ENCODE results near the gene TMC8. TPM values are rescaled to one million over a fixed set of nuclear protein-coding genes. Genes with fewer than 3 reads are reported as not detected.

The TMC8 gene
- total and polyA plus RNA-seq, 2 donors (not counting 3 experiments of a cell fraction or from before 2014, with no cell fraction given): 0.07 to 1.3 TPM

GRCh38 chr17:78107976-78108725, 22.4 kb upstream of the TMC8 start:
- no peak for TF ChIP-seq POLR2A (IDR thresholded peaks at IDR 0.05; ENCODE audit: low read depth, low read length)
- TF ChIP-seq, protein P1, sequence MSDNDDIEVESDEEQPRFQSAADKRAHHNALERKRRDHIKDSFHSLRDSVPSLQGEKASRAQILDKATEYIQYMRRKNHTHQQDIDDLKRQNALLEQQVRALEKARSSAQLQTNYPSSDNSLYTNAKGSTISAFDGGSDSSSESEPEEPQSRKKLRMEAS (IDR thresholded peaks at IDR 0.05; ENCODE audit: insufficient read depth, insufficient read length): no peak
- TF ChIP-seq, protein P2, sequence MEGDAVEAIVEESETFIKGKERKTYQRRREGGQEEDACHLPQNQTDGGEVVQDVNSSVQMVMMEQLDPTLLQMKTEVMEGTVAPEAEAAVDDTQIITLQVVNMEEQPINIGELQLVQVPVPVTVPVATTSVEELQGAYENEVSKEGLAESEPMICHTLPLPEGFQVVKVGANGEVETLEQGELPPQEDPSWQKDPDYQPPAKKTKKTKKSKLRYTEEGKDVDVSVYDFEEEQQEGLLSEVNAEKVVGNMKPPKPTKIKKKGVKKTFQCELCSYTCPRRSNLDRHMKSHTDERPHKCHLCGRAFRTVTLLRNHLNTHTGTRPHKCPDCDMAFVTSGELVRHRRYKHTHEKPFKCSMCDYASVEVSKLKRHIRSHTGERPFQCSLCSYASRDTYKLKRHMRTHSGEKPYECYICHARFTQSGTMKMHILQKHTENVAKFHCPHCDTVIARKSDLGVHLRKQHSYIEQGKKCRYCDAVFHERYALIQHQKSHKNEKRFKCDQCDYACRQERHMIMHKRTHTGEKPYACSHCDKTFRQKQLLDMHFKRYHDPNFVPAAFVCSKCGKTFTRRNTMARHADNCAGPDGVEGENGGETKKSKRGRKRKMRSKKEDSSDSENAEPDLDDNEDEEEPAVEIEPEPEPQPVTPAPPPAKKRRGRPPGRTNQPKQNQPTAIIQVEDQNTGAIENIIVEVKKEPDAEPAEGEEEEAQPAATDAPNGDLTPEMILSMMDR (IDR thresholded peaks at IDR 0.05; ENCODE audit: extremely low read depth in 1 of 2, insufficient read depth in 1 of 2, low read depth in 1 of 2, low read length in 2 of 2): no peak
- TF ChIP-seq MYC (IDR thresholded peaks at IDR 0.05; ENCODE audit: low read depth, low read length): no peak
- CTCF ChIA-PET: interaction anchor here (0.7 to 3.7 kb wide), 7 partner anchors 14 to 143 kb away, joined by 3 to 14 read pairs (median 4); no protein-coding TSS in a partner anchor

More at GRCh38 chr17:78107976-78108725, 22.4 kb upstream of the TMC8 start:
- Histone ChIP-seq H3K36me3 (ENCODE audit: control insufficient read depth in 2 of 2, extremely low read depth in 1 of 2, insufficient read depth in 2 of 2, low read length in 2 of 2) (peaks cover 0 to 13% of the 10 kb centered on the region in 2 experiments), H3K4me2 (ENCODE audit: insufficient read depth, low read length) (no peak overlapping the region), H2AFZ (ENCODE audit: low read depth, low read length) (no peak overlapping the region), H3K4me1 (ENCODE audit: control insufficient read depth, extremely low read depth, insufficient read depth, low read length) (no peaks in the 10 kb centered on the region), H3K27ac (ENCODE audit: insufficient read depth, low read depth, low read length) (no peak overlapping the region), H3K79me2 (ENCODE audit: control insufficient read depth, insufficient read depth, low read length) (no peaks in the 10 kb centered on the region), H3K9me1 (replicated peaks; ENCODE audit: control insufficient read depth, extremely low read depth, insufficient read depth, low read length) (no peaks in the 10 kb centered on the region), H4K20me1 (replicated peaks; ENCODE audit: control insufficient read depth, extremely low read depth, insufficient read depth, low read length) (no peaks in the 10 kb centered on the region), H3K9ac (replicated peaks; ENCODE audit: extremely low read depth, insufficient read depth, low read length) (no peak overlapping the region), H3K27me3 (ENCODE audit: control insufficient read depth in 2 of 2, insufficient read depth in 2 of 2, low read length in 2 of 2) (no peaks in the 10 kb centered on the region), H3K4me3 (replicated peaks in 1 of 3; ENCODE audit: insufficient read depth in 1 of 3, low read depth in 1 of 3, low read length in 3 of 3) (no peak overlapping the region), H3K9me3 (replicated peaks; ENCODE audit: control insufficient read depth, insufficient read depth, low read length) (no peaks in the 10 kb centered on the region)
- intact Hi-C loops (cut with micrococcal nuclease): no loop called here
- dilution Hi-C loops (cut with MboI; ENCODE audit: extremely low pct_ligation_motif_present, low sequenced_read_pairs): no loop called here
- FAIRE-seq (no peak), DNase-seq (ENCODE audit: low read depth, low spot score) (no peak)
- BruUV-seq (replicated peaks): no TSS peak
- POLR2A ChIA-PET: no interaction called here
